GM12891 (cell line): Measurements from ENCODE around the gene IL11.
A peak's percentile ranks its signal among the peaks of the same experiment; 100 is the strongest.
"Not testable (repeated sequence)": the region's sequence is repeated elsewhere in the genome, so short reads cannot be mapped to it uniquely, and the experiment has no call there.

Experiments
- DNase-seq: peaks from one replicate; pipeline ENCODE4 v3.0.0; 2011; ENCODE audit warnings: low spot score; ENCODE audit not compliant: insufficient read length
- FAIRE-seq: peaks from 2 replicates; lab custom pipeline; 2011; peaks lifted over from hg19 to GRCh38; lab: Jason Lieb, UNC
- PAX5 ChIP-seq: IDR thresholded peaks from 2 replicates; pipeline ENCODE4 v1.6.1; 2011; ENCODE audit warnings: low read length, moderate library complexity, mild to moderate bottlenecking; ENCODE audit not compliant: insufficient read depth, severe bottlenecking
- POLR2A ChIP-seq: IDR thresholded peaks from 2 replicates; pipeline ENCODE4 v1.6.1; 2011; ENCODE audit warnings: low read depth, low read length, control low read depth
- POLR2AphosphoS5 ChIP-seq: IDR thresholded peaks from 2 replicates; pipeline ENCODE4 v1.6.1; 2011; ENCODE audit warnings: low read depth, low read length, control low read depth
- POU2F2 ChIP-seq: IDR thresholded peaks from 2 replicates; pipeline ENCODE4 v1.6.1; 2011; ENCODE audit warnings: low read depth, mild to moderate bottlenecking, control low read depth, low read length, moderate library complexity
- SPI1 ChIP-seq: IDR thresholded peaks from 2 replicates; pipeline ENCODE4 v1.6.1; 2011; ENCODE audit warnings: low read depth, low read length, control low read depth
- TAF1 ChIP-seq: IDR thresholded peaks from 2 replicates; pipeline ENCODE4 v1.6.1; 2011; ENCODE audit warnings: low read depth, low read length, control low read depth

The IL11 gene

GRCh38 chr19:55341595-55342531 is 28.4 kb downstream of the IL11 start:
- TF ChIP-seq POU2F2: no peak
- TF ChIP-seq POLR2A: no peak
- TF ChIP-seq SPI1: no peak
- no peak for TF ChIP-seq POLR2AphosphoS5
- DNase-seq (no peak), FAIRE-seq (peak; percentile 69)

DNA sequence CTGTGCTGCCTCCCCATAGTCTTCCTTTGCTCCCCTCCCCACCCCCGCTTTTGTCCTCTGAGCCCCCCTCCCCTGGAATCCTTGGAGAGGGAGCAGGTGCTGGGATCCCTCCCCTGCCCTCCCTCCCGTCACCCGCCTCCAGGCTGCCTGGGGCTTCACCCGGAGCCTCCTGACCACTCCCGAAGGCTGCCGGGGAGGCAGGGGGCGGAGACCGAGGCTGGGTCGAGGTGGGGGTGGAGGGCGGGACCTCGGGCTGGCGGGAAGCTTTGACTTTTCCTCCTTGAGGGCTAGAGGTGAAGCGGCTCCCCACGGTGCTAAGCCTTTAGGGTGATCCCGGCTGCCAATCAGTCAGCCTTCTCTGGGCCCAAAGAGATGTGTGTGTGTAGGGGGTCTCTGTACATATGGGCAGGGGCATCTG is 29.1 kb downstream of the IL11 start:
- no peak for FAIRE-seq

DNA sequence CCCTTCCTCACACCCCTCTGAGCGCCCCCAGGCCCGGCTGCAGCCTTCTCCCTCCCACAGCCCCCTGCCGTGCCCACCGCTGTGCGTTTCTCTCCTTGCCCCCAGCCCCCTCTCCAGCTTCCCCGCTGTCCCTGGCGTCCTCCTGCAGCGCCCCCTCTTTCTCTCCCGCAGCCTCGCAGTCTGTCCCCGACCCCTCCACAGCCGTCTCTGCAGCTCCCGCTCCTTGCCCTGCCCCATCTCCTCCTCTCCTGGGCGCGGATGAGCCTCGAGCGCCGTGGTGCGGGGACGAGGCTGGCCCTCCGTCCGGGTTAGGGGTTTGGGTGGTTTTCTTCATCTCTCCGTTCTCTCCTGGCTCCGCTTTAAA is 29.5 kb downstream of the IL11 start:
- DNase-seq (no peak), FAIRE-seq (no peak)
- no peak for TF ChIP-seq POU2F2
- no peak for TF ChIP-seq PAX5
- TF ChIP-seq POLR2A: no peak
- TF ChIP-seq TAF1: no peak
- TF ChIP-seq POLR2AphosphoS5: no peak
- TF ChIP-seq SPI1: no peak

More for the DNA sequence above, 29.1 kb downstream of the IL11 start:
- peak; percentile 92 for DNase-seq
- TF ChIP-seq POU2F2 (no peak), POLR2AphosphoS5 (no peak), SPI1 (no peak), POLR2A (no peak), PAX5 (no peak), TAF1 (no peak)

DNA sequence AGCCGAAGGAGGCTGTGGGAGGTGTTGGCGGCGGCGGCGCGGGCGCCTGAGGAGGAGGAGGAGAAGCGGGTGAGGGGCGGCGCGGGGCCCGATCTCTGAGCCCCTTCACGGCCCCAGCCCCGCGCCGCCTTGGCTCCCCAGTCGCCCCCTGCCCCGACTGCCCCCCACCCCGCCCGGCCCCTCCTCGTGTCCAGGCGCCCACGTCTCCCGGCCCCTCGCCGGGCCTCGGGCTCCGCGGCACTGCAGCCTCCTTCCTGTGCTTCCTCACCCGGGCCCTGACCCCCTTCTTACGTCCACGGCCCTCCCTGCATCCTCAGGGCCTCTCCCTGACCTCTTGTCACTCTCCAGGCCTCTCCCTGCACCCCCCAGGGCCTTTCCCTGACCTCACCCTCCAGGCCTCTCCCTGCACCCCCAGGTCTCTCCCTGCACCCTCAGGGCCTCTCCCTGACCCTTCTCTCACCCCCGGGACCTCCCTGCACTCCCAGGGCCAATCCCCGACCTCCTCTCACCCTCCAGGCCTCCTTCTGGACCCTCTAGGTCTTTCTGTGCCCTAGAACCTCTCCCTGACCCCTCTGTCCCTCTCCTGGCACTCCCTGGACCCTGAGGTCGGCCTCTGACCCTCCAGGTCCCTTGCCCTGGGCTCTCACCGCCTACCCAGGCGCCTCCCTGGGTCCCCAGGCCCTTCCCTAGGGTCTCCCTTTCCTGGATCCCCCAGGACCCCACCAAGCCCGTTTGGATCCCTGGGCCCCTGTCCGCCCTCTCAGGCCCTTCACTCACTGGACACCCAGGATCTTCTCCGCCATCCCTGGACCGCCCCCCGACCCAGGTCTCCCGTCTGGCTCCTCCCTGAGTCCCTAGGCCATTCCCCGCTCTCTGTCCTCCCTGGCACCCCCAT is 30.1 kb downstream of the IL11 start:
- DNase-seq (no peak), FAIRE-seq (no peak)
- TF ChIP-seq POLR2AphosphoS5 (no peak), SPI1 (no peak), POLR2A (no peak; the same call in 1 of the 2 replicates)

GRCh38 chr19:55339105-55339888 is 31.0 kb downstream of the IL11 start, which contains the start of gene KMT5C:
Gene KMT5C (plus strand): TSS chr19:55339876. CDS start chr19:55341937, 2,061 bp downstream.
- FAIRE-seq: peak; percentile 99
- TF ChIP-seq POU2F2: peak; percentile 43; the same call in 1 of the 2 replicates
- no peak for TF ChIP-seq POLR2AphosphoS5
- TF ChIP-seq TAF1: 0 out of 2 replicates have a peak, but pooled peaks have one; percentile 44
- TF ChIP-seq POLR2A: peak; percentile 65; the same call in 1 of the 2 replicates
- no peak for TF ChIP-seq SPI1
- TF ChIP-seq PAX5: no peak

DNA sequence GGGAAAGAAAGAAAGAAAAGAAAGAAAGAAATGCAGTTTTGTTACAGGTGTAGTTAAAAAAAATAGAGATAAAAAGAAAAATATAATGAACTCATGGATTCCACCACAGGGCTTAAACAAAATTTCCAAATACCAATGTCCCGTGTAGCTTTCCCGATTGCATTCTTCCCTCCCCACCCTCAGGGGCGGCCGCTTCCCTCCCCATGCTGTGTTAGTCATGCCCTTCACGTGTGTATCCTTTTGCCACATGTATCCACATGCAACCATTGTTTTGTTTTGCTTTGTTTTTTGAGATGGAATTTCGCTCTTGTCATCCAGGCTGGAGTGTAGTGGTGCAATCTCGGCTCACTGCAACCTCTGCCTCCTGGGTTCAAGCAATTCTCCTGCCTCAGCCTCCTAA is 34.2 kb downstream of the IL11 start:
- FAIRE-seq (no peak), DNase-seq (no peak)
- TF ChIP-seq POLR2AphosphoS5: no peak
- TF ChIP-seq SPI1: no peak
- no peak for TF ChIP-seq PAX5
- no peak for TF ChIP-seq POU2F2
- no peak for TF ChIP-seq TAF1
- no peak for TF ChIP-seq POLR2A

More at GRCh38 chr19:55339105-55339888, 31.0 kb downstream of the IL11 start, which contains the start of gene KMT5C:
- peak; percentile 99 for DNase-seq

GRCh38 chr19:55333870-55334269 is 36.4 kb downstream of the IL11 start:
- no peak for DNase-seq
- FAIRE-seq: no peak
- TF ChIP-seq TAF1 (no peak), SPI1 (no peak), PAX5 (no peak)

- not testable (repeated sequence) for FAIRE-seq, DNase-seq
Observed at GRCh38 chr19:55329791-55330190, 40.5 kb downstream of the IL11 start.

- DNase-seq, FAIRE-seq: not testable (repeated sequence)
Observed at GRCh38 chr19:55328774-55329318, 41.4 kb downstream of the IL11 start.

GRCh38 chr19:55325172-55325571 is 45.1 kb downstream of the IL11 start, which contains the start of gene TMEM150B:
Gene TMEM150B (minus strand): TSS chr19:55325341. CDS start chr19:55321036, 4,305 bp downstream.
- DNase-seq: no peak

More at GRCh38 chr19:55325172-55325571, 45.1 kb downstream of the IL11 start, which contains the start of gene TMEM150B:
- FAIRE-seq: no peak
- TF ChIP-seq PAX5 (no peak), POLR2AphosphoS5 (no peak)
